ENCODE results near the gene ZNF79.

The ZNF79 gene

GRCh38 chr9:127392976-127393375 lies 31.2 kb upstream of the ZNF79 start:
- TF ChIP-seq GATA1 (IDR thresholded peaks at IDR 0.05; ENCODE audit: low read depth, low read length): no peak
- TF ChIP-seq POLR2A (IDR thresholded peaks at IDR 0.05; ENCODE audit: low read length): no peak
- DNase-seq: no peak

- no peak for DNase-seq
- TF ChIP-seq GATA1 (IDR thresholded peaks at IDR 0.05; ENCODE audit: low read depth, low read length) (no peak), POLR2A (IDR thresholded peaks at IDR 0.05; ENCODE audit: low read length) (no peak)
These were observed 30.5 kb upstream of the ZNF79 start for GRCh38 chr9:127393645-127394044.

GRCh38 chr9:127395497-127396252 lies 28.5 kb upstream of the ZNF79 start:
- no peak for TF ChIP-seq POLR2A (IDR thresholded peaks at IDR 0.05; ENCODE audit: low read length)
- TF ChIP-seq GATA1 (IDR thresholded peaks at IDR 0.05; ENCODE audit: low read depth, low read length): no peak
- no peak for DNase-seq

GRCh38 chr9:127396253-127396807 lies 27.9 kb upstream of the ZNF79 start:
- DNase-seq: no peak
- no peak for TF ChIP-seq GATA1 (IDR thresholded peaks at IDR 0.05; ENCODE audit: low read depth, low read length)
- no peak for TF ChIP-seq POLR2A (IDR thresholded peaks at IDR 0.05; ENCODE audit: low read length)

- TF ChIP-seq POLR2A (IDR thresholded peaks at IDR 0.05; ENCODE audit: low read length): no peak
- DNase-seq: peak; percentile 98 to 99
These were observed 27.2 kb upstream of the ZNF79 start, which contains the start of gene SLC2A8 for GRCh38 chr9:127396808-127397645. Gene SLC2A8, plus strand, starts transcription at chr9:127397169. Its CDS starts 62 bp downstream, at chr9:127397231.

GRCh38 chr9:127397646-127398274 lies 26.4 kb upstream of the ZNF79 start:
- TF ChIP-seq GATA1 (IDR thresholded peaks at IDR 0.05; ENCODE audit: low read depth, low read length) (no peak), POLR2A (IDR thresholded peaks at IDR 0.05; ENCODE audit: low read length) (no peak)
- DNase-seq: peak; percentile 43 to 58

- no peak for TF ChIP-seq GATA1 (IDR thresholded peaks at IDR 0.05; ENCODE audit: low read depth, low read length)
- TF ChIP-seq POLR2A (IDR thresholded peaks at IDR 0.05; ENCODE audit: low read length): no peak
- DNase-seq: no peak
These were observed 25.9 kb upstream of the ZNF79 start for GRCh38 chr9:127398275-127398647.

GRCh38 chr9:127398715-127399400 lies 25.3 kb upstream of the ZNF79 start:
- no peak for DNase-seq

GRCh38 chr9:127399736-127400269 lies 24.4 kb upstream of the ZNF79 start:
- TF ChIP-seq GATA1 (IDR thresholded peaks at IDR 0.05; ENCODE audit: low read depth, low read length) (no peak), POLR2A (IDR thresholded peaks at IDR 0.05; ENCODE audit: low read length) (no peak)
- no peak for DNase-seq

More at GRCh38 chr9:127398715-127399400, 25.3 kb upstream of the ZNF79 start:
- TF ChIP-seq GATA1 (IDR thresholded peaks at IDR 0.05; ENCODE audit: low read depth, low read length): no peak
- TF ChIP-seq POLR2A (IDR thresholded peaks at IDR 0.05; ENCODE audit: low read length): no peak

GRCh38 chr9:127402401-127403090 lies 21.6 kb upstream of the ZNF79 start:
- no peak for TF ChIP-seq GATA1 (IDR thresholded peaks at IDR 0.05; ENCODE audit: low read depth, low read length)
- no peak for TF ChIP-seq POLR2A (IDR thresholded peaks at IDR 0.05; ENCODE audit: low read length)

GRCh38 chr9:127403507-127404192 lies 20.5 kb upstream of the ZNF79 start:
- TF ChIP-seq GATA1 (IDR thresholded peaks at IDR 0.05; ENCODE audit: low read depth, low read length): no peak
- TF ChIP-seq POLR2A (IDR thresholded peaks at IDR 0.05; ENCODE audit: low read length): no peak
- no peak for DNase-seq

More at GRCh38 chr9:127402401-127403090, 21.6 kb upstream of the ZNF79 start:
- DNase-seq: no peak

- no peak for TF ChIP-seq POLR2A (IDR thresholded peaks at IDR 0.05; ENCODE audit: low read length)
- no peak for TF ChIP-seq GATA1 (IDR thresholded peaks at IDR 0.05; ENCODE audit: low read depth, low read length)
- no peak for DNase-seq
These were observed 19.6 kb upstream of the ZNF79 start for GRCh38 chr9:127404631-127405030.
